Measurements from ENCODE around the gene FAM32A.
A peak's percentile ranks its signal among the peaks of the same experiment; 100 is the strongest.

FAM32A gene

GRCh38 chr19:16228637-16229321, 43.6 kb downstream of the FAM32A start:
- no peak overlapping the region for H3K4me3 Mint-ChIP-seq
- H3K36me3 Mint-ChIP-seq (ENCODE audit: low read depth), result peaks cover 44% of the 10 kb centered on the region
- H3K27ac Mint-ChIP-seq, result no peak overlapping the region

GRCh38 chr19:16229322-16229641, 44.1 kb downstream of the FAM32A start:
- H3K27ac Mint-ChIP-seq, result no peak overlapping the region
- no peak for DNase-seq (ENCODE audit: low spot score)
- H3K36me3 Mint-ChIP-seq (ENCODE audit: low read depth), result peaks cover 44% of the 10 kb centered on the region

More at GRCh38 chr19:16228637-16229321, 43.6 kb downstream of the FAM32A start:
- Mint-ChIP-seq H3K9me3 (no peaks in the 10 kb centered on the region), H3K4me1 (ENCODE audit: low read depth) (no peaks in the 10 kb centered on the region), H3K27me3 (ENCODE audit: low read depth) (no peaks in the 10 kb centered on the region)
- DNase-seq (ENCODE audit: low spot score), result no peak

GRCh38 chr19:16232127-16232526, 46.9 kb downstream of the FAM32A start:
- no peaks in the 10 kb centered on the region for H3K9me3 Mint-ChIP-seq
- H3K36me3 Mint-ChIP-seq (ENCODE audit: low read depth), result peaks cover 60% of the 10 kb centered on the region
- no peaks in the 10 kb centered on the region for H3K27me3 Mint-ChIP-seq (ENCODE audit: low read depth)
- H3K27ac Mint-ChIP-seq, result no peak overlapping the region
- H3K4me3 Mint-ChIP-seq, result no peak overlapping the region
- no peak for DNase-seq (ENCODE audit: low spot score)
- H3K4me1 Mint-ChIP-seq (ENCODE audit: low read depth), result peaks cover 3% of the 10 kb centered on the region

More at GRCh38 chr19:16229322-16229641, 44.1 kb downstream of the FAM32A start:
- Mint-ChIP-seq H3K27me3 (ENCODE audit: low read depth) (no peaks in the 10 kb centered on the region), H3K9me3 (no peaks in the 10 kb centered on the region), H3K4me1 (ENCODE audit: low read depth) (no peaks in the 10 kb centered on the region), H3K4me3 (no peak overlapping the region)

- DNase-seq (ENCODE audit: low spot score), result no peak
- Mint-ChIP-seq H3K9me3 (no peaks in the 10 kb centered on the region), H3K4me3 (no peak overlapping the region), H3K27me3 (ENCODE audit: low read depth) (no peaks in the 10 kb centered on the region), H3K27ac (no peak overlapping the region), H3K4me1 (ENCODE audit: low read depth) (peaks cover 3% of the 10 kb centered on the region), H3K36me3 (ENCODE audit: low read depth) (peaks cover 59% of the 10 kb centered on the region)
These were observed 47.4 kb downstream of the FAM32A start for GRCh38 chr19:16232568-16232967.

- Mint-ChIP-seq H3K4me1 (ENCODE audit: low read depth) (peaks cover 7% of the 10 kb centered on the region), H3K36me3 (ENCODE audit: low read depth) (peaks cover 59% of the 10 kb centered on the region), H3K9me3 (no peaks in the 10 kb centered on the region), H3K27ac (no peak overlapping the region), H3K27me3 (ENCODE audit: low read depth) (no peaks in the 10 kb centered on the region), H3K4me3 (no peak overlapping the region)
- no peak for DNase-seq (ENCODE audit: low spot score)
These were observed 48.0 kb downstream of the FAM32A start for GRCh38 chr19:16233081-16233776.

- no peaks in the 10 kb centered on the region for H3K9me3 Mint-ChIP-seq
- no peak overlapping the region for H3K27ac Mint-ChIP-seq
- no peak for DNase-seq (ENCODE audit: low spot score)
- H3K4me1 Mint-ChIP-seq (ENCODE audit: low read depth), result peaks cover 11% of the 10 kb centered on the region
- no peak overlapping the region for H3K4me3 Mint-ChIP-seq
- no peaks in the 10 kb centered on the region for H3K27me3 Mint-ChIP-seq (ENCODE audit: low read depth)
- peaks cover 55% of the 10 kb centered on the region for H3K36me3 Mint-ChIP-seq (ENCODE audit: low read depth)
These were observed 48.8 kb downstream of the FAM32A start for GRCh38 chr19:16233836-16234551.

GRCh38 chr19:16234552-16235445, 49.6 kb downstream of the FAM32A start:
- Mint-ChIP-seq H3K27ac (no peak overlapping the region), H3K9me3 (no peaks in the 10 kb centered on the region), H3K27me3 (ENCODE audit: low read depth) (no peaks in the 10 kb centered on the region), H3K36me3 (ENCODE audit: low read depth) (peaks cover 49% of the 10 kb centered on the region), H3K4me1 (ENCODE audit: low read depth) (peaks cover 11% of the 10 kb centered on the region), H3K4me3 (no peak overlapping the region)
- DNase-seq (ENCODE audit: low spot score), result no peak

GRCh38 chr19:16235811-16236652, 50.8 kb downstream of the FAM32A start:
- no peak for DNase-seq (ENCODE audit: low spot score)

More at GRCh38 chr19:16235811-16236652, 50.8 kb downstream of the FAM32A start:
- Mint-ChIP-seq H3K9me3 (no peaks in the 10 kb centered on the region), H3K36me3 (ENCODE audit: low read depth) (peaks cover 45% of the 10 kb centered on the region), H3K27me3 (ENCODE audit: low read depth) (no peaks in the 10 kb centered on the region), H3K4me1 (ENCODE audit: low read depth) (peaks cover 11% of the 10 kb centered on the region), H3K27ac (peak overlapping the region; percentile 21), H3K4me3 (no peak overlapping the region)
